ENCODE results near the gene FER1L5. TPM values are rescaled to one million over a fixed set of nuclear protein-coding genes. Genes with fewer than 3 reads are reported as not detected.

FER1L5 gene
- total RNA-seq, 2 donors from 2014 or later = 0.59 to 2.3 TPM

GRCh38 chr2:96633641-96634040 lies 8.9 kb upstream of the FER1L5 start:
- Histone ChIP-seq H3K4me3 (no peak overlapping the region), H3K27ac (no peak overlapping the region), H3K36me3 (peaks cover 0 to 4% of the 10 kb centered on the region in 2 donors), H3K9me3 (no peaks in the 10 kb centered on the region), H3K4me1 (replicated peaks) (no peaks in the 10 kb centered on the region), H3K27me3 (replicated peaks; ENCODE audit: insufficient read depth) (no peaks in the 10 kb centered on the region)
- DNase-seq (ENCODE audit: low spot score) = no peak
- intact Hi-C loops (cut with DNase I) = loop anchor here (10.0 kb wide), 1 partner anchor 101 kb away; no protein-coding TSS in a partner anchor
- TF ChIP-seq POLR2A (IDR thresholded peaks at IDR 0.05) = no peak
- TF ChIP-seq POLR2AphosphoS5 (IDR thresholded peaks at IDR 0.05) = no peak
- TF ChIP-seq, protein P1, sequence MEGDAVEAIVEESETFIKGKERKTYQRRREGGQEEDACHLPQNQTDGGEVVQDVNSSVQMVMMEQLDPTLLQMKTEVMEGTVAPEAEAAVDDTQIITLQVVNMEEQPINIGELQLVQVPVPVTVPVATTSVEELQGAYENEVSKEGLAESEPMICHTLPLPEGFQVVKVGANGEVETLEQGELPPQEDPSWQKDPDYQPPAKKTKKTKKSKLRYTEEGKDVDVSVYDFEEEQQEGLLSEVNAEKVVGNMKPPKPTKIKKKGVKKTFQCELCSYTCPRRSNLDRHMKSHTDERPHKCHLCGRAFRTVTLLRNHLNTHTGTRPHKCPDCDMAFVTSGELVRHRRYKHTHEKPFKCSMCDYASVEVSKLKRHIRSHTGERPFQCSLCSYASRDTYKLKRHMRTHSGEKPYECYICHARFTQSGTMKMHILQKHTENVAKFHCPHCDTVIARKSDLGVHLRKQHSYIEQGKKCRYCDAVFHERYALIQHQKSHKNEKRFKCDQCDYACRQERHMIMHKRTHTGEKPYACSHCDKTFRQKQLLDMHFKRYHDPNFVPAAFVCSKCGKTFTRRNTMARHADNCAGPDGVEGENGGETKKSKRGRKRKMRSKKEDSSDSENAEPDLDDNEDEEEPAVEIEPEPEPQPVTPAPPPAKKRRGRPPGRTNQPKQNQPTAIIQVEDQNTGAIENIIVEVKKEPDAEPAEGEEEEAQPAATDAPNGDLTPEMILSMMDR (IDR thresholded peaks at IDR 0.05) = no peak
- whole genome bisulfite sequencing = 82% methylated on average over 9 of the region's 9 CpGs

GRCh38 chr2:96636551-96637171 lies 5.9 kb upstream of the FER1L5 start:
- Histone ChIP-seq H3K36me3 (no peaks in the 10 kb centered on the region), H3K4me3 (peak overlapping the region; percentile 82 to 89), H3K9me3 (no peaks in the 10 kb centered on the region), H3K27me3 (replicated peaks; ENCODE audit: insufficient read depth) (no peaks in the 10 kb centered on the region), H3K27ac (peak overlapping the region; percentile 92 to 96), H3K4me1 (replicated peaks) (no peaks in the 10 kb centered on the region)
- TF ChIP-seq POLR2A (IDR thresholded peaks at IDR 0.05) (no peak), POLR2AphosphoS5 (IDR thresholded peaks at IDR 0.05) (no peak)
- TF ChIP-seq, protein P1 (IDR thresholded peaks at IDR 0.05) = peak in 1 of 4 experiments; percentile 2
- no peak for DNase-seq (ENCODE audit: low spot score)
- intact Hi-C loops (cut with DNase I) = loop anchor here (1.0 to 10.0 kb wide), 4 partner anchors 98 to 316 kb away; partner anchors contain the start of gene ARID5A
- WGBS = 22% methylated on average over 14 of the region's 14 CpGs

GRCh38 chr2:96637385-96638143 lies 5.0 kb upstream of the FER1L5 start:
- intact Hi-C loops (cut with DNase I) = loop anchor here (1.0 to 10.0 kb wide), 5 partner anchors 27 to 315 kb away; partner anchors contain the start of gene ARID5A
- peak; percentile 62 for DNase-seq (ENCODE audit: low spot score)
- TF ChIP-seq, protein P1 (IDR thresholded peaks at IDR 0.05) = no peak
- TF ChIP-seq POLR2AphosphoS5 (IDR thresholded peaks at IDR 0.05) = no peak
- TF ChIP-seq POLR2A (IDR thresholded peaks at IDR 0.05) = peak; percentile 8
- WGBS = under 1% methylated on average over 32 of the region's 50 CpGs
- H3K27ac ChIP-seq = peak overlapping the region; percentile 92 to 96
- H3K27me3 ChIP-seq (replicated peaks; ENCODE audit: insufficient read depth) = no peaks in the 10 kb centered on the region
- no peaks in the 10 kb centered on the region for H3K9me3 ChIP-seq
- no peaks in the 10 kb centered on the region for H3K36me3 ChIP-seq
- peak overlapping the region; percentile 82 to 89 for H3K4me3 ChIP-seq
- H3K4me1 ChIP-seq (replicated peaks) = no peaks in the 10 kb centered on the region

DNA sequence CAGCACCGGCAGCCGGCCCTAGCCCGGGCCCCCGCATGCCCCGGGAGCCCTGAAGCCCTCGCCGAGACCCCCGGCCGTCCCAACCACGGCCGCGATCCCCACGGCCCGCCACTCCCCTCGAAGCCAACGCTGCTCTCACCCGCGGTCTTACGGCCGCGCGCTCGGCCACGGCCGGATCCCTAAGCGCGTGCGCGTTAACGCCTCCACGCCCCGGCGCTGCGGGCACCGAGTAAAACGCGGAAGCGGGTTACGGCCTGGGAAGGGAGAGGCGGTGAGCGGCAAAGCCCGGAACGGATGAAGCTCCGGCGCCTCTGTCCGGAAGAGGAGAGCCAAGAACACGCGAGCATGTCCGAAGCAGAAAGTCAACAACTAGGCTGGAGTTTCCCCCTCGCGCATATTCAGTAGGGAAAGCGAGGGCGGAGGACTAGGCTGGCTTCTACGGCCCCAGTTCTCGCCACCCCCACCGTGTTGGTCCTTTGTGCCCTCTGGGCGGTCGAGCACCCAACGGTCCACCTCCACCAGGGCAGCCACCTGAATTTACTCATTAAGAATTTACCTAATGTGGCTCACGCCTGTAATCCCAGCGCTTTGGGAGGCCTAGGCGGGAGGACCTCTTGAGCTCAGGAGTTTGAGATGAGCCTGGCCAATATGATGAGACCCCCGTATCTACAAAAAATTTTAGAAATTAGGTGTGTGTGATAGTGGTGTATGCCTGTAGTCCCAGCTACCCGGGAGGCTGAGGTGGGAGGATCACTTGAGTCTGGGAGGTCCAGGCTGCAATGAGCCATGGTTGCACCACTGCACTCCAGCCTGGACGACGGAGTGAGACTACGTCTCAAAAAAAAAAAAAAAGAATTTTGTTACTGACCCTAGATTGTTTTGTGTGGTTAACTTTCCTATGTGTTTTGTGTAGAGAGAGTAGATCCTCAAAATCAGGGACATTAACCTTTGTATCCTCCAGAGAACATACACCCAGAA lies 4.1 kb upstream of the FER1L5 start, which contains the start of gene KANSL3:
Gene KANSL3, minus strand, starts transcription at position 169 of the 978 bp plus-strand sequence. CDS start 1,177 bp downstream, outside the sequence.
- Histone ChIP-seq H3K4me1 (replicated peaks) (no peaks in the 10 kb centered on the region), H3K4me3 (peak within 1 kb of the TSS; percentile 82 to 89), H3K27me3 (replicated peaks; ENCODE audit: insufficient read depth) (no peaks in the 10 kb centered on the region), H3K27ac (peak within 1 kb of the TSS; percentile 92 to 96), H3K36me3 (no peaks in the 10 kb centered on the region), H3K9me3 (no peaks in the 10 kb centered on the region)
- peak; percentile 85 for DNase-seq (ENCODE audit: low spot score)
- intact Hi-C loops (cut with DNase I) = loop anchor here (2.0 to 10.0 kb wide), 4 partner anchors 26 to 314 kb away; partner anchors contain the start of gene ARID5A
- WGBS = 11% methylated on average over 55 of the region's 67 CpGs
- TF ChIP-seq, protein P1 (IDR thresholded peaks at IDR 0.05) = peak in 2 of 4 experiments; percentile 19 to 39
- TF ChIP-seq POLR2AphosphoS5 (IDR thresholded peaks at IDR 0.05) = peak; percentile 98
- TF ChIP-seq POLR2A (IDR thresholded peaks at IDR 0.05) = peak; percentile 91
